Keratinocyte (primary cell): ENCODE results near the gene ANKRD23.

Source experiments
- EZH2 ChIP-seq: IDR thresholded peaks from one replicate; pipeline ENCODE4 v1.6.1; 2012; ENCODE audit warnings: inconsistent platforms, mild to moderate bottlenecking, low read length, moderate library complexity
- TF ChIP-seq, protein P1 (sequence below), 3 experiments: IDR thresholded peaks in 1 of 3; conservative IDR thresholded peaks in 1 of 3; optimal IDR thresholded peaks in 1 of 3; 2 replicates in 2 of 3; 3 replicates in 1 of 3; pipeline versions ENCODE3 to v1.5.1; 2011; ENCODE audit warnings: low read length in 3 of 3, mild to moderate bottlenecking in 3 of 3, moderate library complexity in 2 of 3, control low read depth in 1 of 3, inconsistent platforms in 1 of 3; ENCODE audit not compliant: insufficient read depth in 2 of 3; ENCODE audit errors: extremely low read depth in 1 of 3

DNA sequence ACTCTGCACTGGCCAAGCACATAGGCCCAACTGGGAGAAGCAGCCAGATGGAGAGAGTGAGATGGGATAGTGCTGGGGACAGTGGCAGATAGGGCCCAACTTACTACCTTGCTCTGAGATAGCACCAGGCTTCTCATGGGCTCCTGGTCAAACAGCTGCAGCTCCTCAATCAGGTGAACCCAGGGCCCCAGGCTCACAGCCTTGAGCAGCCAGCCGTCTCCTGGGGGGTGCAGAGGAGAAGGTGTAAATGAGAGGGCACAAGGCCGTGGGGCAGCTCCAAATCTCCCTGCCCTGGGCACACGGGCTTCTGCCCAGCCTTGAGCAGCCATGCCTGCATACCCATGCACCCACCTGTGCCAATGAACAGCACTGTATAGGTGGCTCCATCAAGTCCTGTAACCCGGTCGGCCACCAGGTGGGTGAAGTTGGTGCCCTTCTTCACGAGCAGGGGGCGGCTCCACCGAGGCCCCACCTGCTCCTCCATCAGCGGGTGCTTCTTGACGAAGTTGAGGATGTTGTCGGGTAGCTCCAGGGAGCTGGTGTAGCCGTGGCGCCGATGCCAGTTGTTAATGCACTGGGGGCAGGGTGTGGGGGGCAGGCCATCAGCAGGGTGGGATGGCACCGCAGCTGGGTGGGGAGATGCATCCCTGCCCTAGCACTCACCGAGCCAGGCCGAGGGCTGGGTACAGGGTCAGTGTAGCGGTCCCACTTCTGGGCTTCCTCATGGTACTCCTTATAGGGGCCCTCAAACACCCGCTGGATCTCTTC is 19.9 kb upstream of the ANKRD23 start:
- TF ChIP-seq, protein P1, sequence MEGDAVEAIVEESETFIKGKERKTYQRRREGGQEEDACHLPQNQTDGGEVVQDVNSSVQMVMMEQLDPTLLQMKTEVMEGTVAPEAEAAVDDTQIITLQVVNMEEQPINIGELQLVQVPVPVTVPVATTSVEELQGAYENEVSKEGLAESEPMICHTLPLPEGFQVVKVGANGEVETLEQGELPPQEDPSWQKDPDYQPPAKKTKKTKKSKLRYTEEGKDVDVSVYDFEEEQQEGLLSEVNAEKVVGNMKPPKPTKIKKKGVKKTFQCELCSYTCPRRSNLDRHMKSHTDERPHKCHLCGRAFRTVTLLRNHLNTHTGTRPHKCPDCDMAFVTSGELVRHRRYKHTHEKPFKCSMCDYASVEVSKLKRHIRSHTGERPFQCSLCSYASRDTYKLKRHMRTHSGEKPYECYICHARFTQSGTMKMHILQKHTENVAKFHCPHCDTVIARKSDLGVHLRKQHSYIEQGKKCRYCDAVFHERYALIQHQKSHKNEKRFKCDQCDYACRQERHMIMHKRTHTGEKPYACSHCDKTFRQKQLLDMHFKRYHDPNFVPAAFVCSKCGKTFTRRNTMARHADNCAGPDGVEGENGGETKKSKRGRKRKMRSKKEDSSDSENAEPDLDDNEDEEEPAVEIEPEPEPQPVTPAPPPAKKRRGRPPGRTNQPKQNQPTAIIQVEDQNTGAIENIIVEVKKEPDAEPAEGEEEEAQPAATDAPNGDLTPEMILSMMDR (optimal IDR thresholded peaks at IDR 0.05 in 1 of 3, IDR thresholded peaks at IDR 0.05 in 1 of 3, conservative IDR thresholded peaks at IDR 0.05 in 1 of 3; ENCODE audit: extremely low read depth in 1 of 3, insufficient read depth in 2 of 3, low read length in 3 of 3) = no peak
- no peak for TF ChIP-seq EZH2
